IMR-90 (cell line): ENCODE results near the gene SLC12A6.

Experiments
- POLR2A ChIP-seq: IDR thresholded peaks from 2 replicates; pipeline ENCODE4 v1.6.1; 2012; ENCODE audit warnings: mild to moderate bottlenecking, low read depth, low read length
- RAD21 ChIP-seq: IDR thresholded peaks from 2 replicates; pipeline ENCODE4 v1.6.1; 2012; ENCODE audit warnings: low read length, improper control_type of control experiment
- RCOR1 ChIP-seq: IDR thresholded peaks from 2 replicates; pipeline ENCODE4 v1.6.1; 2012; ENCODE audit warnings: mild to moderate bottlenecking, low read length, improper control_type of control experiment; ENCODE audit not compliant: insufficient replicate concordance
- TF ChIP-seq, protein P1 (sequence below): conservative IDR thresholded peaks from 2 replicates; pipeline ENCODE4 v1.5.1; 2012; ENCODE audit warnings: mild to moderate bottlenecking, low read depth, low read length, improper control_type of control experiment

DNA sequence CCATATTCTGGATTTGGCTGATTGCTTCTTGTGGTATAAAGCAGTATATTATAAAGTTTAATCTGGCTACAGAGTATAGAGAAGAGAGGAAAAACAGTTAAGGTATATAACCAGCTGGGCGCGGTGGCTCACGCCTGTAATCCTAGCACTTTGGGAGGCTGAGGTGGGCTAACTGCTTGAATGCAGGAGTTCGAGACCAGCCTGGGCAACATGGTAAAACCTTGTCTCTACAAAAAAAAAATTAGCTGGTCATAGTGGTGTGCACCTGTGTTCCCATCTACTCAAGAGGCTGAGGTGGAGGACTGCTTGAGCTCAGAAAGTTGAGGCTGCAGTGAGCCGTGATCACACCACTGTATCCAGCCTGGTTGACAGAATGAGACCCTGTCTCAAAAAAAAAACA, 7.3 kb downstream of the SLC12A6 start:
- TF ChIP-seq, protein P1, sequence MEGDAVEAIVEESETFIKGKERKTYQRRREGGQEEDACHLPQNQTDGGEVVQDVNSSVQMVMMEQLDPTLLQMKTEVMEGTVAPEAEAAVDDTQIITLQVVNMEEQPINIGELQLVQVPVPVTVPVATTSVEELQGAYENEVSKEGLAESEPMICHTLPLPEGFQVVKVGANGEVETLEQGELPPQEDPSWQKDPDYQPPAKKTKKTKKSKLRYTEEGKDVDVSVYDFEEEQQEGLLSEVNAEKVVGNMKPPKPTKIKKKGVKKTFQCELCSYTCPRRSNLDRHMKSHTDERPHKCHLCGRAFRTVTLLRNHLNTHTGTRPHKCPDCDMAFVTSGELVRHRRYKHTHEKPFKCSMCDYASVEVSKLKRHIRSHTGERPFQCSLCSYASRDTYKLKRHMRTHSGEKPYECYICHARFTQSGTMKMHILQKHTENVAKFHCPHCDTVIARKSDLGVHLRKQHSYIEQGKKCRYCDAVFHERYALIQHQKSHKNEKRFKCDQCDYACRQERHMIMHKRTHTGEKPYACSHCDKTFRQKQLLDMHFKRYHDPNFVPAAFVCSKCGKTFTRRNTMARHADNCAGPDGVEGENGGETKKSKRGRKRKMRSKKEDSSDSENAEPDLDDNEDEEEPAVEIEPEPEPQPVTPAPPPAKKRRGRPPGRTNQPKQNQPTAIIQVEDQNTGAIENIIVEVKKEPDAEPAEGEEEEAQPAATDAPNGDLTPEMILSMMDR, result no peak
- TF ChIP-seq RCOR1 (no peak), RAD21 (no peak), POLR2A (no peak)
